Measurements from ENCODE around the gene CARS2.
"Not testable (repeated sequence)": the region's sequence is repeated elsewhere in the genome, so short reads cannot be mapped to it uniquely, and the experiment has no call there.

Gene CARS2

DNA sequence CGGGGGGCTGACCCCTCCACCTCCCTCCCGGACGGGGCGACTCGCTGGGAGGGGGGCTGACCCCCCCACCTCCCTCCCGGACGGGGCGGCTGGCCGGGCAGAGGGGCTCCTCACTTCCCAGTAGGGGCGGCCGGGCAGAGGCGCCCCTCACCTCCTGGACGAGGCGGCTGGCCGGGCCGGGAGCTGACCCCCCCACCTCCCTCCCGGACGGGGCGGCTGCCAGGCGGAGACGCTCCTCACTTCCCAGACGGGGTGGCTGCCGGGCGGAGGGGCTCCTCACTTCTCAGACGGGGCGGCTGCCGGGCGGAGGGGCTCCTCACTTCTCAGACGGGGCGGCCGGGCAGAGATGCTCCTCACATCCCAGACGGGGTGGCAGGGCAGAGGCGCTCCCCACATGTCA is 99.6 kb downstream of the CARS2 start:
- H3K27ac Mint-ChIP-seq; intact Hi-C loops (cut with micrococcal nuclease); H3K4me3 Mint-ChIP-seq; H3K36me3 Mint-ChIP-seq (ENCODE audit: low read depth); H3K4me1 Mint-ChIP-seq (ENCODE audit: low read depth); H3K9me3 Mint-ChIP-seq: not testable (repeated sequence)
- H3K27me3 Mint-ChIP-seq, result peaks cover 18% of the 10 kb centered on the region

DNA sequence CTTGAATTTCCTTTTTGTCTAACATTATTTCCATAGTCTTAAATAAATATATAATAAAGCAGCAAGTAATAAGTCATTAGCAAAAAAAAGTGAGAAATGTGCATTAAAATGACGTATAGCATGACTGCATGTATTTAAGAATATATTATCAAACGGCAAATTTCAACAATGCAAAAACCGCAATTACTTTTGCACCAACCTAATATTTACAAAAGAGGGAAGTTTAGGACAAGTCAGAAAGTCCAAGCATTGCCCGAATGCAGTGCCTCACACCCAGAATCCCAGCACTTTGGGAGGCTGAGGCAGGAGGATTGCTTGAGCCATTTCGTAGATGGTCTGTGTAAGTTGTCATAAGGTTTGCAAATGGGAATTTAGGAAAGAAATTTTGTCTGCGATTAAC is 100.8 kb downstream of the CARS2 start:
- no peak overlapping the region for H3K4me3 Mint-ChIP-seq
- intact Hi-C loops (cut with micrococcal nuclease), result no loop called here
- no peaks in the 10 kb centered on the region for H3K9me3 Mint-ChIP-seq
- H3K36me3 Mint-ChIP-seq (ENCODE audit: low read depth), result no peaks in the 10 kb centered on the region
- no peaks in the 10 kb centered on the region for H3K4me1 Mint-ChIP-seq (ENCODE audit: low read depth)
- H3K27ac Mint-ChIP-seq, result no peak overlapping the region
- H3K27me3 Mint-ChIP-seq, result peaks cover 12% of the 10 kb centered on the region

DNA sequence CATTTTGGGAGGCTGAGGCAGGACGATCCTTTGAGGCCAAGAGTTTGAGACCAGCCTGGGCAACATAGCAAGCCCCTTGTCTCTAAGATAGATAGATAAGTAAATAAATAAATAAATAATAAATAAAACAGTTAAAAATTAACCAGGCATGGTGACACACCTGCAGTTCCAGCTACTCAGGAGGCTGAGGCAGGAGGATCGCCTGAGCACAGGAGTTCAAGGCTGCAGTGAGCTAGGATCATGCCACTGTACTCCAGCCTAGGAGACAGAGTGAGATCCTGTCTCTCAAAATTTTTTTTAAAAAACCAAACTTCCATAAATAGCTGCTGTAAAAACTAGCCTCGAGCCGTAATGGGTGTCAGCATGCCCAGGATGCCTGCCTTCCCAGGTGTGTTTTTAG is 104.9 kb downstream of the CARS2 start:
- no peaks in the 10 kb centered on the region for H3K36me3 Mint-ChIP-seq (ENCODE audit: low read depth)
- H3K4me1 Mint-ChIP-seq (ENCODE audit: low read depth), result no peaks in the 10 kb centered on the region
- intact Hi-C loops (cut with micrococcal nuclease), result no loop called here
- H3K4me3 Mint-ChIP-seq, result no peak overlapping the region
- no peak overlapping the region for H3K27ac Mint-ChIP-seq
- peaks cover 16% of the 10 kb centered on the region for H3K27me3 Mint-ChIP-seq
- no peaks in the 10 kb centered on the region for H3K9me3 Mint-ChIP-seq

DNA sequence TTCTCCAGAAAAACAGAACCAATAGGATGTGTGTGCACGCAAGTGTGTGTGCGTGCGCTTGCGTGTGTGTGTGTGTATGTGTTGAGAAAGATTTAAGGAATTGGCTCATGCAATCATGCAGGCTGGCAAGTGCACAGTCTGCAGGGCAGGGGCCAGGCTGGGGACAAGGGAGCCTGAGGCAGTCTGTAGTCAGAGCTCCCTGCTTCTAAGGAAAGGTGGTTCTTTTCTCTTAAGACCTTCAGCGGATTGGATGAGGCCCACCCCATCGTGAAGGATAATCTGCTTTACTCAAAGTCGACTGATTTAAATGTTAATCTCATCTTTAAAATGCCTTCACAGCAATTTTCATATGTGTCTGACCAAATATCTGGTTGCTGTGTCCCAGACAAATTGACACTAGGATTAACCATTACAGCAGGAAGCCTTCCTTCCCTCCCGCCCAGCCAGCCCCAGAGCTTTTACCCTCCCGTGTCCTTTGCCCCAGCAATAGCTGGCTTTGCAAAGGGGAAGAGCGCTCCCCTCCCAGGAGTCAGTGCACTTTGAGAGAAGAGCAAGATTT is 105.6 kb downstream of the CARS2 start:
- no peaks in the 10 kb centered on the region for H3K36me3 Mint-ChIP-seq (ENCODE audit: low read depth)
- no peaks in the 10 kb centered on the region for H3K4me1 Mint-ChIP-seq (ENCODE audit: low read depth)
- H3K9me3 Mint-ChIP-seq, result no peaks in the 10 kb centered on the region
- no peak overlapping the region for H3K4me3 Mint-ChIP-seq
- intact Hi-C loops (cut with micrococcal nuclease), result no loop called here
- H3K27ac Mint-ChIP-seq, result no peak overlapping the region
- peaks cover 16% of the 10 kb centered on the region for H3K27me3 Mint-ChIP-seq

DNA sequence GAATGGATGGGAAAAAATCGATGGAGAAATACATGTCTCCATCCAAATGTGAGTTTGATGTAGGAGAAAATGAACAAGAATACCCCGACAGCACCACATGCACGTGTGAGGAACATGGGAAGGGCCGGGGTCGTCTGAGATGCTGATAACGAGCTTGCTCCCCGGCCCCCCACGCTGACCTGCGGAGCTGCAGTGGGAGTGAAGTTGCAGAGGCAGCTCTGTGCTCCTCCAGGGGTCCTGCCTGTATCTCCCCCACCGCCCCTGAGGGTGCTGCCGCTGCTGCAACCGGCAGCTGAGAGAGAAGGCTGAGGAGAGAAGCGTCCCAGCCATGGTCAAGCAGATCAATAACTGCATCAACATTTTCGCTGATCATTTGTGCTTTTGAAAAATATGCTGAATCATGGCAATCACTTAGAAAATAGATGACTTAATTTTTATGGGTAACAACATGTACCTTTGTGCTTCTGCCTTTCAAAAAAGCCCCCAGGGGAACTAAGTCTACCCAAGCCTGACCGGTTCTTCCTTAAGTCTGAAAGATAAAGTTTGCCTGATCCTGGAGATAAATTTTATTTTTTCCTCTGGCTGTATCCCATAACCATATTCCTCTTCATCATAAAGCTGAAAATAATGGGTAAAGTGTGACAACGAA is 108.8 kb downstream of the CARS2 start:
- no peak overlapping the region for H3K27ac Mint-ChIP-seq
- H3K9me3 Mint-ChIP-seq, result no peaks in the 10 kb centered on the region
- no peaks in the 10 kb centered on the region for H3K4me1 Mint-ChIP-seq (ENCODE audit: low read depth)
- no peak overlapping the region for H3K4me3 Mint-ChIP-seq
- H3K36me3 Mint-ChIP-seq (ENCODE audit: low read depth), result no peaks in the 10 kb centered on the region
- peaks cover 8% of the 10 kb centered on the region for H3K27me3 Mint-ChIP-seq
- intact Hi-C loops (cut with micrococcal nuclease), result loop anchor here (10.0 kb wide), 1 partner anchor 448 kb away; no protein-coding TSS in a partner anchor

DNA sequence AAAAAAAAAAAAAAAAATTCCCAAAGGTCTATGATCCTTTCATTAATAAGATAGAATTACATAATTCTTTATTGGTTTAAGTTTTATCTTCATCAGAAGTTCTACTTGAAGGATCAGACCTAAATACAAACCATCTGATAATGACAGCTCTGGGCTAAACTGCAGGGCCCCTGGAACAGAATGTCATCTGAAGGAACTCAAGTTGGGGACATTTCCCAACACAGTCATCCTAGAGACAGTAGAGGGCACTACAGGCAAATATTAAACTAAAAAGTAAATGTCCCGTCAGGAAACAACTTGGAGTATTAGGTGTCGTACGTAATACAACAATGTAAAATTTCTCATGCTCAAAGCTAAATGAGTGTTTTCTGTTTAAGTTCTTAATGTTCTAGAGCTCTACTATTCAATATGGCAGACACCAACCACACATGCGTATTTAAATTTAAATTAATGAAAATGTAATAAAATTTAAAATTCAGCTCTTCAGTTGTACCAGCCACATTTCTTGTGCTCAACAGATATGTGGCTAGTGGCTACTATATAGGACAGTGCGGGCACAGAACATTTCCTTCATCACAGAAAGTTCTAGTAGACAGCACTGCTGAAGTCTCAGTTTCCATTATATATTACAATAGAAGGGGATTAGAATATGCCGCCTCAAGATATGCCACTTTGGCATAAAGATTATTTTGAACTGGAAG is 112.3 kb downstream of the CARS2 start:
- no peaks in the 10 kb centered on the region for H3K9me3 Mint-ChIP-seq
- no peaks in the 10 kb centered on the region for H3K36me3 Mint-ChIP-seq (ENCODE audit: low read depth)
- H3K27me3 Mint-ChIP-seq, result peaks cover 1% of the 10 kb centered on the region
- H3K4me3 Mint-ChIP-seq, result no peak overlapping the region
- H3K4me1 Mint-ChIP-seq (ENCODE audit: low read depth), result peaks cover 6% of the 10 kb centered on the region
- no peak overlapping the region for H3K27ac Mint-ChIP-seq
- intact Hi-C loops (cut with micrococcal nuclease), result loop anchor here (1.0 to 10.0 kb wide), 3 partner anchors 222 to 451 kb away; no protein-coding TSS in a partner anchor

DNA sequence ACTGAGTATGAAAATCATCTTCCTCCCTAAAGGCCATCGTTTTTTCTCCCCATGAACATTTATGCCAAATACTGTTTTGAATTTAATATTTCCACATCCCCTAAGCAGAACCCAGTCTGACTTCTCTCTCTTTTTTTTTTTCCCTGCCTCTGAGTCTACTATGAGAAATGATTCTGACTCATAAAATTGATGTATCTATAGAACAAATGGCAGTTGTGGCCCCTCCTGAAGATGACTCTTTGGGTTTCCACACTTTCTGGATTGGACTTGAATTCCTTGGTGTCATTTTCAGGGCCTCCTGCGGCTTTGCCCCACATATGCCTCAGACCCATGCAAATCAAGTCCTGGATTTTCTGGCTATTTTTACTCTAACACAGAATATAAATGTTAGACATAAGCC is 113.3 kb downstream of the CARS2 start:
- Mint-ChIP-seq H3K27me3 (peaks cover 1% of the 10 kb centered on the region), H3K27ac (no peak overlapping the region)

More for the DNA sequence above, 113.3 kb downstream of the CARS2 start:
- Mint-ChIP-seq H3K4me1 (ENCODE audit: low read depth) (peaks cover 6% of the 10 kb centered on the region), H3K4me3 (no peak overlapping the region), H3K9me3 (no peaks in the 10 kb centered on the region), H3K36me3 (ENCODE audit: low read depth) (no peaks in the 10 kb centered on the region)
- intact Hi-C loops (cut with micrococcal nuclease), result loop anchor here (1.0 to 10.0 kb wide), 2 partner anchors 227 to 452 kb away; no protein-coding TSS in a partner anchor
